Esophagus muscularis mucosa (tissue), 4 donors: Measurements from ENCODE around the gene SLC25A11. TPM values are rescaled to one million over a fixed set of nuclear protein-coding genes. Genes with fewer than 3 reads are reported as not detected.

Source experiments
- DNase-seq: peaks from one replicate; pipeline ENCODE4 v3.0.0-alpha.2; 2017; ENCODE audit errors: extremely low spot score
- H3K27ac ChIP-seq, 4 donors: fragments of 200-600 bp; sonication (generic); replicated peaks in 1 of 4; 1 replicate in 3 of 4; 2 replicates in 1 of 4; pipeline ENCODE4 v1.5.1; 2016 to 2019; ENCODE audit warnings: mild to moderate bottlenecking in 1 of 4
- H3K27me3 ChIP-seq, 4 donors: fragments of 200-600 bp; sonication (generic); one replicate each; pipeline versions ENCODE4 v1.5.1 to v1.6.0; 2016 to 2019
- H3K36me3 ChIP-seq, 4 donors: fragments of 200-600 bp; sonication (generic); one replicate each; pipeline ENCODE4 v1.5.1; 2016 to 2019
- H3K4me1 ChIP-seq, 4 donors: fragments of 200-600 bp; sonication (generic); one replicate each; pipeline ENCODE4 v1.5.1; 2016 to 2019
- H3K4me3 ChIP-seq, 4 donors: fragments of 200-600 bp; sonication (generic); 1 replicate in 2 of 4; 2 replicates in 2 of 4; pipeline ENCODE4 v1.5.1; 2016 to 2019; ENCODE audit warnings: mild to moderate bottlenecking in 4 of 4, moderate library complexity in 1 of 4
- H3K9me3 ChIP-seq, 4 donors: fragments of 200-600 bp; sonication (generic); 1 replicate in 3 of 4; 2 replicates in 1 of 4; pipeline ENCODE4 v1.5.1; 2016 to 2019
- EP300 ChIP-seq: sonication (generic); formaldehyde crosslinking; IDR thresholded peaks from one replicate; pipeline ENCODE4 v1.6.1; 2017; ENCODE audit warnings: antibody characterized with exemption
- POLR2A ChIP-seq: fragments of 450-650 bp; IDR thresholded peaks from one replicate; pipeline ENCODE4 v1.6.1; 2017; ENCODE audit warnings: antibody characterized with exemption, moderate library complexity, mild to moderate bottlenecking, low read depth
- POLR2AphosphoS5 ChIP-seq, 2 donors: sonication (generic); formaldehyde crosslinking; IDR thresholded peaks; one replicate each; pipeline ENCODE4 v1.6.1; 2017; ENCODE audit warnings: antibody characterized with exemption in 2 of 2
- WGBS: methylation state at CpG from one replicate; pipeline ENCODE4 v1.1.5; 2018; 5-methylcytosine and 5-hydroxymethylcytosine counted together
- intact Hi-C: fragments of 100-400 bp; cut with DNase I; formaldehyde crosslinking; loops from one replicate; pipeline ENCODE4 v1.15.1; 2023
- total RNA-seq, 4 donors: library from RNA; depleted of rRNA; stranded (reverse); fragments of >200 nt; gene quantifications; one replicate each; pipeline versions ENCODE4 v1.1.0 to v1.2.1, GENCODE V29; 2016
- TF ChIP-seq, protein P1 (sequence below), 3 experiments: fragments of 200-600 bp in 2 of 3; fragments of 450-650 bp in 1 of 3; sonication (generic) in 2 of 3; IDR thresholded peaks; one replicate each; pipeline ENCODE4 v1.5.1; 2017 to 2019; ENCODE audit warnings: antibody characterized with exemption in 3 of 3, mild to moderate bottlenecking in 2 of 3, moderate library complexity in 1 of 3

SLC25A11 gene
- total RNA-seq, 4 donors from 2014 or later: 38.8 to 73.4 (median 55.5) TPM

DNA sequence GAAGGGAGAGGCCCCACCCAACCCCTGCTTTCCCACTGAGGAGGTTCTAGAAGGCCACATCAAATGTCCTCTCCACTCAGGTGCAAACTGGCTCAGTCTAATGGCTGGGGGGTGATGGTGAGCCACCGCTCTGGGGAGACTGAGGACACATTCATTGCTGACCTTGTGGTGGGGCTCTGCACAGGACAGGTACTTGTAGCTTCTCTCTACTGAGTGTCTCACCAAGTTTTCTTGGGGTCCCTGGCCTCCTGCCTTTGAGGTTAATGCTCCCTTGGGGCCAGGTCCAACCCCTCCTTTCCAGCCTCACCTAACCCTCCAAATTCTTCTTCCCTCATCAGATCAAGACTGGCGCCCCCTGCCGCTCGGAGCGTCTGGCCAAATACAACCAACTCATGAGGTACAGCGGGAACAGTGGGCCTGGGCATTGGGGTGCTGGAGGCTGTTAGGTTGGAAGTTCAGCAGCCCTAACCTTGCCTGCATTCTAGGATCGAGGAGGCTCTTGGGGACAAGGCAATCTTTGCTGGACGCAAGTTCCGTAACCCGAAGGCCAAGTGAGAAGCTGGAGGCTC, 16.7 kb upstream of the SLC25A11 start:
- no peaks in the 10 kb centered on the region for H3K9me3 ChIP-seq
- whole genome bisulfite sequencing: 56% methylated on average over 6 of the region's 10 CpGs
- peaks cover 15 to 45% (median 34%) of the 10 kb centered on the region in 4 donors for H3K36me3 ChIP-seq
- H3K27ac ChIP-seq: no peak overlapping the region
- peaks cover 0 to 6% (median 5%) of the 10 kb centered on the region in 4 donors for H3K4me1 ChIP-seq
- TF ChIP-seq, protein P1, sequence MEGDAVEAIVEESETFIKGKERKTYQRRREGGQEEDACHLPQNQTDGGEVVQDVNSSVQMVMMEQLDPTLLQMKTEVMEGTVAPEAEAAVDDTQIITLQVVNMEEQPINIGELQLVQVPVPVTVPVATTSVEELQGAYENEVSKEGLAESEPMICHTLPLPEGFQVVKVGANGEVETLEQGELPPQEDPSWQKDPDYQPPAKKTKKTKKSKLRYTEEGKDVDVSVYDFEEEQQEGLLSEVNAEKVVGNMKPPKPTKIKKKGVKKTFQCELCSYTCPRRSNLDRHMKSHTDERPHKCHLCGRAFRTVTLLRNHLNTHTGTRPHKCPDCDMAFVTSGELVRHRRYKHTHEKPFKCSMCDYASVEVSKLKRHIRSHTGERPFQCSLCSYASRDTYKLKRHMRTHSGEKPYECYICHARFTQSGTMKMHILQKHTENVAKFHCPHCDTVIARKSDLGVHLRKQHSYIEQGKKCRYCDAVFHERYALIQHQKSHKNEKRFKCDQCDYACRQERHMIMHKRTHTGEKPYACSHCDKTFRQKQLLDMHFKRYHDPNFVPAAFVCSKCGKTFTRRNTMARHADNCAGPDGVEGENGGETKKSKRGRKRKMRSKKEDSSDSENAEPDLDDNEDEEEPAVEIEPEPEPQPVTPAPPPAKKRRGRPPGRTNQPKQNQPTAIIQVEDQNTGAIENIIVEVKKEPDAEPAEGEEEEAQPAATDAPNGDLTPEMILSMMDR (IDR thresholded peaks at IDR 0.05): peak in 1 of 3 experiments; percentile 15
- TF ChIP-seq EP300: no peak
- no peaks in the 10 kb centered on the region for H3K27me3 ChIP-seq
- no peak for DNase-seq
- intact Hi-C loops: no loop called here
- H3K4me3 ChIP-seq: no peak overlapping the region

DNA sequence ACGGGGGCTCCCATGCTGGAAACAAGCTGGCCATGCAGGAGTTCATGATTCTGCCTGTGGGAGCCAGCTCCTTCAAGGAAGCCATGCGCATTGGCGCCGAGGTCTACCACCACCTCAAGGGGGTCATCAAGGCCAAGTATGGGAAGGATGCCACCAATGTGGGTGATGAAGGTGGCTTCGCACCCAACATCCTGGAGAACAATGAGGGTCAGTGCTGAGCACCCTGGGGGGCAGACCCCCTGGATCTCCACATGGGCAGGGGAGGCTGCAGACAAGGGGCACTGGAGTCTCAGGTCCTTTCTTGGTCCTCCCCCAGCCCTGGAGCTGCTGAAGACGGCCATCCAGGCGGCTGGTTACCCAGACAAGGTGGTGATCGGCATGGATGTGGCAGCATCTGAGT, 15.2 kb upstream of the SLC25A11 start:
- Histone ChIP-seq H3K4me3 (no peak overlapping the region), H3K27ac (no peak overlapping the region), H3K4me1 (peaks cover 14 to 21% (median 20%) of the 10 kb centered on the region in 4 donors), H3K9me3 (no peaks in the 10 kb centered on the region), H3K36me3 (peaks cover 12 to 31% (median 23%) of the 10 kb centered on the region in 4 donors), H3K27me3 (no peaks in the 10 kb centered on the region)
- intact Hi-C loops: no loop called here
- no peak for TF ChIP-seq EP300
- TF ChIP-seq, protein P1 (IDR thresholded peaks at IDR 0.05): no peak
- TF ChIP-seq POLR2A: no peak
- TF ChIP-seq POLR2AphosphoS5 (IDR thresholded peaks at IDR 0.05): no peak
- DNase-seq: no peak
- 92% methylated on average over 8 of the region's 8 CpGs for WGBS

DNA sequence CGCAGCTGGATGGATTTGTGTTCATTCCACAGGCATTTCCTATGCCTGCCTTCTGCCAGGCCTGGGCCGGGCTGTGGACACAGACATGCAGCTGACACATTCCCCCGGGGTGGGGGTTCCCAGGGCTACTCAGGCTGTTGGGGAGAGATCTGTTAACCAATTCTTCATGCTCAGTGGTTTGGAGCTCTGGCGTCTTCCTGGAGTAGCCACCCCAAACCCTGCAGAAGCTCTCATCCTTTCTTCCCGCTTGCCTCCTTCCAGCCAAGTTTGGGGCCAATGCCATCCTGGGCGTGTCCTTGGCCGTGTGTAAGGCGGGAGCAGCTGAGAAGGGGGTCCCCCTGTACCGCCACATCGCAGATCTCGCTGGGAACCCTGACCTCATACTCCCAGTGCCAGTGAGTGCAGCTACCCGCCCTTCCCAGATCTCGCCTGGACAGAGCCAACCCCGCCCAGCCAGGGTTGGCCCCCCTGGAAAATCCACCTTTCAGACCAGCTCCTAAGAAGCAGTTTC, 13.7 kb upstream of the SLC25A11 start:
- 75% methylated on average over 14 of the region's 14 CpGs for WGBS
- Histone ChIP-seq H3K36me3 (peaks cover 0 to 15% (median 7%) of the 10 kb centered on the region in 4 donors), H3K27ac (no peak overlapping the region), H3K4me3 (no peak overlapping the region), H3K4me1 (peaks cover 19 to 36% (median 29%) of the 10 kb centered on the region in 4 donors), H3K9me3 (no peaks in the 10 kb centered on the region), H3K27me3 (no peaks in the 10 kb centered on the region)
- DNase-seq: no peak
- intact Hi-C loops: no loop called here
- TF ChIP-seq POLR2AphosphoS5 (IDR thresholded peaks at IDR 0.05) (no peak), EP300 (no peak), POLR2A (no peak)
- TF ChIP-seq, protein P1 (IDR thresholded peaks at IDR 0.05): no peak

DNA sequence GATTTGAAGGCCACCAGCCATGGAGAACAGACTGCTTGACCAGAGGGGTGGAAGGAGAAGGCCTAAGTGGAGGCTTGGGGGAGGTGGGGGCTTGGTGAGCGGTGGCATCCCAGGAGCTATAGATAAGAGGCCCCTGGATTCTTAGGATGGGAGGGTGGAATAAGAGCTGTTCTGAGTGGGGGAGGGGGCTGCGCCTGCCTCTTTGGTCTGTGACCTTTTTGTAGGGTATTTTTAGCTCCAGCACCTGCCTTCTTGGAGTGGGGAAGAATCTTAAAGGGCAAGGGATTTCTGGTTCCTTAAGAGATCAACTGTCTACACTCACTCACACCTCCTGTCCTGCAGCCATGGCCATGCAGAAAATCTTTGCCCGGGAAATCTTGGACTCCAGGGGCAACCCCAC, 11.6 kb upstream of the SLC25A11 start:
- no peak overlapping the region for H3K4me3 ChIP-seq
- peaks cover 0 to 11% (median 3%) of the 10 kb centered on the region in 4 donors for H3K36me3 ChIP-seq
- peaks cover 23 to 41% (median 37%) of the 10 kb centered on the region in 4 donors for H3K4me1 ChIP-seq
- intact Hi-C loops: no loop called here
- no peak for DNase-seq
- WGBS: 59% methylated on average over 3 of the region's 3 CpGs
- H3K9me3 ChIP-seq: peaks cover 0 to 2% (median 0%) of the 10 kb centered on the region in 4 donors
- H3K27ac ChIP-seq: peak overlapping the region; percentile 94 to 100 (median 98)
- no peaks in the 10 kb centered on the region for H3K27me3 ChIP-seq
- TF ChIP-seq POLR2A: no peak
- TF ChIP-seq, protein P1 (IDR thresholded peaks at IDR 0.05): no peak
- no peak for TF ChIP-seq POLR2AphosphoS5 (IDR thresholded peaks at IDR 0.05)
- no peak for TF ChIP-seq EP300
